GM18870 (cell line): Measurements from ENCODE around the gene ELF1.

ENCODE experiments used
- ATAC-seq: cut with Tn5 transposase; IDR thresholded peaks from one replicate; pipeline ENCODE4 v1.9.1; 2021; ENCODE audit warnings: moderate library complexity; ENCODE audit not compliant: unreplicated experiment

ELF1 gene

GRCh38 chr13:41019011-41019487 is at the start of gene ELF1:
TSS of gene ELF1 (minus strand) at chr13:41019316. CDS start at chr13:40982054, 37,262 bp downstream.
- ATAC-seq: peak; percentile 89

- ATAC-seq: no peak
Measured at GRCh38 chr13:41065078-41065477, 46.0 kb upstream of the ELF1 start.

GRCh38 chr13:41064493-41064892 is 45.4 kb upstream of the ELF1 start:
- no peak for ATAC-seq

- peak; percentile 31 for ATAC-seq
Measured at GRCh38 chr13:41061914-41062837, 43.1 kb upstream of the ELF1 start.

GRCh38 chr13:41061075-41061913 is 42.2 kb upstream of the ELF1 start, which contains the start of gene WBP4:
TSS of gene WBP4 (plus strand) at chr13:41061509. CDS start at chr13:41061674, 165 bp downstream.
- peak; percentile 62 for ATAC-seq

- ATAC-seq: peak; percentile 17
Measured at GRCh38 chr13:41060724-41061074, 41.6 kb upstream of the ELF1 start.

GRCh38 chr13:41060082-41060723 is 41.1 kb upstream of the ELF1 start:
- ATAC-seq: peak; percentile 19

GRCh38 chr13:41059456-41060081 is 40.5 kb upstream of the ELF1 start:
- no peak for ATAC-seq

GRCh38 chr13:41058295-41059070 is 39.4 kb upstream of the ELF1 start:
- ATAC-seq: no peak

GRCh38 chr13:41056826-41057711 is 38.0 kb upstream of the ELF1 start:
- ATAC-seq: no peak

GRCh38 chr13:41056194-41056593 is 37.1 kb upstream of the ELF1 start:
- no peak for ATAC-seq

GRCh38 chr13:41054919-41055619 is 36.0 kb upstream of the ELF1 start:
- ATAC-seq: no peak

GRCh38 chr13:41054212-41054877 is 35.2 kb upstream of the ELF1 start:
- no peak for ATAC-seq

- peak; percentile 72 for ATAC-seq
Measured at GRCh38 chr13:41053384-41053826, 34.3 kb upstream of the ELF1 start.

GRCh38 chr13:41052441-41052840 is 33.3 kb upstream of the ELF1 start:
- no peak for ATAC-seq

GRCh38 chr13:41049480-41050440 is 30.6 kb upstream of the ELF1 start:
- no peak for ATAC-seq
